Left renal cortex interstitium (tissue), 4 donors: ENCODE results near the gene ZNF318. TPM values are rescaled to one million over a fixed set of nuclear protein-coding genes. Genes with fewer than 3 reads are reported as not detected.
"Not testable (repeated sequence)": the region's sequence is repeated elsewhere in the genome, so short reads cannot be mapped to it uniquely, and the experiment has no call there.

ENCODE experiments used
- DNase-seq, 4 donors: peaks; one replicate each; pipeline ENCODE4 v3.0.0-alpha.2; 2013; ENCODE audit warnings: low read depth in 4 of 4, low spot score in 2 of 4, missing footprints in 1 of 4
- polyA plus RNA-seq, 4 donors: library from polyadenylated mRNA; unstranded; fragments of 120-200 nt; gene quantifications; one replicate each; pipeline ENCODE4 v1.2.1, GENCODE V29; 2013; ENCODE audit not compliant: insufficient read length in 4 of 4

The ZNF318 gene
- polyA plus RNA-seq, result 10 to 100 TPM; 22.1 to 33.9 (median 28.9) TPM

GRCh38 chr6:43369174-43370002 lies at the start of gene ZNF318:
TSS of gene ZNF318 (minus strand) at chr6:43369647. CDS start at chr6:43369365, 282 bp downstream.
- DNase-seq, result peak; percentile 85 to 95 (median 94)

GRCh38 chr6:43416935-43417334 lies 47.5 kb upstream of the ZNF318 start:
- DNase-seq, result no peak

GRCh38 chr6:43415275-43415674 lies 45.8 kb upstream of the ZNF318 start:
- DNase-seq, result not testable (repeated sequence)

GRCh38 chr6:43413002-43413401 lies 43.6 kb upstream of the ZNF318 start:
- no peak for DNase-seq

GRCh38 chr6:43412541-43412940 lies 43.1 kb upstream of the ZNF318 start:
- DNase-seq, result no peak

- DNase-seq, result not testable (repeated sequence)
Observed at GRCh38 chr6:43410776-43411175, 41.3 kb upstream of the ZNF318 start.

- no peak for DNase-seq
Observed at GRCh38 chr6:43408259-43408658, 38.8 kb upstream of the ZNF318 start.

- no peak for DNase-seq
Observed at GRCh38 chr6:43407296-43407695, 37.8 kb upstream of the ZNF318 start.

GRCh38 chr6:43405354-43405753 lies 35.9 kb upstream of the ZNF318 start:
- DNase-seq, result no peak

GRCh38 chr6:43402820-43403219 lies 33.4 kb upstream of the ZNF318 start:
- no peak for DNase-seq

- no peak for DNase-seq
Observed at GRCh38 chr6:43401730-43402129, 32.3 kb upstream of the ZNF318 start.

- no peak for DNase-seq
Observed at GRCh38 chr6:43399932-43400487, 30.6 kb upstream of the ZNF318 start.

- DNase-seq, result no peak
Observed at GRCh38 chr6:43396408-43397149, 27.1 kb upstream of the ZNF318 start.

- no peak for DNase-seq
Observed at GRCh38 chr6:43395776-43396175, 26.3 kb upstream of the ZNF318 start.

GRCh38 chr6:43394982-43395381 lies 25.5 kb upstream of the ZNF318 start:
- DNase-seq, result no peak

GRCh38 chr6:43393602-43394001 lies 24.2 kb upstream of the ZNF318 start:
- DNase-seq, result no peak

- DNase-seq, result not testable (repeated sequence)
Observed at GRCh38 chr6:43393133-43393532, 23.7 kb upstream of the ZNF318 start.

GRCh38 chr6:43391440-43392031 lies 22.1 kb upstream of the ZNF318 start:
- no peak for DNase-seq

GRCh38 chr6:43390753-43391439 lies 21.4 kb upstream of the ZNF318 start:
- not testable (repeated sequence) for DNase-seq

GRCh38 chr6:43389730-43390295 lies 20.4 kb upstream of the ZNF318 start:
- DNase-seq, result no peak
